HG02981 (cell line): ENCODE data around the gene LRRC74B.

Experiments
- ATAC-seq: cut with Tn5 transposase; IDR thresholded peaks from one replicate; pipeline ENCODE4 v1.9.1; 2021; ENCODE audit warnings: mild to moderate bottlenecking, moderate library complexity; ENCODE audit not compliant: unreplicated experiment

Gene LRRC74B

DNA sequence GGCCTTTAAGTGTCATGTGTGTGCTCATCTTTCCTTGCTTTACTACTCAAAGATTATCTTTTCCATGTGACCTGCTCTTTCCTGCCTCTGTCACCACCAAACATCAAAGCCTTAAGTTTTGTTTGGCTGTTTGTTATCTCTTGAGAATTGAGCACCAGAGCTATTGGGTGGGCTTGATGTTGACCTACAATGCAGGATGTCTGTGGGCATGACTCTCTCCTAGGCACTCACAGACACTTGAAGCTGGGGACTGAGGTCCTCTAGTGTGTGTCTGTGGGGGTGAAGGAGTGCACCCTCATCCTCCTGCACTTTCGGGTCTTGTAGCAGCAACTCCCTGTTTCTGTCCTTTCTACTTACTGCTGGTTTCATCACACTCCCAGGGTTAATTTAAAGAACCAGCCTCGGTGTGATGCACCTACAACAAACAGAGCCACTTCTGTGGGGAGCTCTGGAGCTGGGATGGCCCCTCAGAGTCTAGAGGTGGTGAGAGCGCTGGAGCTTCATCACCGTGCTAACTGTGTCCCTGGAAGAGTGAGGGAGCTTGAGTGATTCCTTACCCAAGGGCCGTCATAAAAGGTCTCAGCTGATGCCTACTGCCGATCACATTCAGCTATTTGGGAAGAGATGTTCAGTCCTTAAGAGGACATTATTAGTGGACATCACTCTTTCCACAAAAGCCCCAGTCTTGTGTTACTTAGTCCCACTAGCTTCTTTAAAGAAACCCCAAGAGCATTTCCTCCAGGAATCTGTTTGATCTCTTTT, 56.3 kb downstream of the LRRC74B start:
- no peak for ATAC-seq

DNA sequence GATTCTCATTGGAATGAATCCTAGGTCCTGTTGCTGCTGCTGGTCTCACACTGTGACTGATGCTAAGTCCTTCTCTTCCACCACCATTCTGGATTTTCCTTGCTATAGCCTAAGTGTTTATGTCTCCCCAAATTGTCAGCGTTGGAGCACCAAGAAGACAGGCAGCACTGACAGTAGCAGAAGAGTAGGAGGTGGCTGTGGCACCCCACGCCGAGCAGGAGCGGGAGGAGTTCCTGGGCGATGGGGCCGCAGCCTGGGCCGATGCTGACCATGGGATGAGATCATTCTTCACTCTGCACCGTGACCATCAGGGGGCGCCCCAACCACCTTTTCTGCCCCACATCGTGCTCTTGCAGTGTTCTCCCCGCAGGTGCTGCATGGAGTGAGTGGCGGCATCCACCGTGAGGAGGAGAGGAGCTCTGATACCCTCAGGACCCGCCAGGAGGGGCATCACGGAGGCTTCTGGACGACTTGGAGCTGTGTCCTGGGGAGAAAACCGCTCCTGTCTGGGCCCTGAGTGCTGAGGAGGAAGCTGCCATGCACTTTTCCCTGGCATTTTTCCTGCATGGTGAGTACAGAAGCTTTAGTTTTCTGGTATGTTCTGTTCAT, 57.0 kb downstream of the LRRC74B start:
- ATAC-seq: no peak

DNA sequence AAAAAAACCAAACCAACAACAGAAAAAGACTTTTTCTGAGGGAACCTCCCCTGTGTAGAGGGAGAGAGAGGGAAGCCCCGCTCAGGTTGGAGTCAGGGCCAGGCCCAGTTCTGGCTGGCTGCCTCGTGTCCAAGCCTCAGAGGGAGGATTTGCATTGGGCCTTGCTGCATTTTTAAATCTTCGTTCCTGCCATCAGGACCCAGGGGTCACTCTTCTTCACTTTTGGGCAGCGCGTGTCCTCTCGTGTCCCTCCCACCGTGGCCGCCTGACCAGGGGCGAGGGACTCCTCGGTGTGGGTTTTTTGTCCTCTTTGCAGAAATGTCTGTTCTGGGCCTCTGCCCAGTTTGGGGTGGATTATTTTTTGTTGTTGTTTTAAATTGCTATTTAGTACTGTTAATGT, 57.9 kb downstream of the LRRC74B start:
- no peak for ATAC-seq

GRCh38 chr22:21104126-21104691, 58.5 kb downstream of the LRRC74B start:
- no peak for ATAC-seq

- no peak for ATAC-seq
Observed at GRCh38 chr22:21105294-21105693, 59.5 kb downstream of the LRRC74B start.

GRCh38 chr22:21106000-21106399, 60.3 kb downstream of the LRRC74B start:
- ATAC-seq: no peak

- ATAC-seq: no peak
Observed at GRCh38 chr22:21108379-21109115, 62.8 kb downstream of the LRRC74B start.
